Measurements from ENCODE around the gene MROH7. TPM values are rescaled to one million over a fixed set of nuclear protein-coding genes. Genes with fewer than 3 reads are reported as not detected.

MROH7 gene
- total RNA-seq, 1 experiment from 2014 or later = 0.13 TPM

- DNase-seq (ENCODE audit: low spot score) (peak; percentile 0), ATAC-seq (peak; percentile 25)
- no peak overlapping the region for H3K4me3 Mint-ChIP-seq
- peaks cover 16% of the 10 kb centered on the region for H3K4me1 Mint-ChIP-seq
- ChIA-PET CTCF (interaction anchor here (1.2 kb wide), 1 partner anchor 193 kb away, joined by 3 read pairs; the partner anchor contains the start of gene TTC22), POLR2A (interaction anchor here (0.6 kb wide), 1 partner anchor 15 kb away, joined by 3 read pairs; no protein-coding TSS in a partner anchor)
- H3K27me3 Mint-ChIP-seq (ENCODE audit: low read depth) = no peaks in the 10 kb centered on the region
- H3K36me3 Mint-ChIP-seq = no peaks in the 10 kb centered on the region
- TF ChIP-seq FOXK1 (CRISPR knock-in tag; IDR thresholded peaks at IDR 0.05) = no peak
- no peak for TF ChIP-seq PRRX2 (CRISPR knock-in tag; IDR thresholded peaks at IDR 0.05)
- H3K27ac Mint-ChIP-seq = peak overlapping the region; percentile 47; the same call in 1 of the 2 replicates
- H3K9me3 Mint-ChIP-seq = no peaks in the 10 kb centered on the region
These were observed 33.6 kb upstream of the MROH7 start for GRCh38 chr1:54607821-54608565.

GRCh38 chr1:54608566-54609230 is 32.9 kb upstream of the MROH7 start:
- Mint-ChIP-seq H3K4me3 (no peak overlapping the region), H3K36me3 (no peaks in the 10 kb centered on the region), H3K27ac (peak overlapping the region; percentile 47; the same call in 1 of the 2 replicates), H3K4me1 (peaks cover 16% of the 10 kb centered on the region), H3K27me3 (ENCODE audit: low read depth) (no peaks in the 10 kb centered on the region), H3K9me3 (no peaks in the 10 kb centered on the region)
- DNase-seq (ENCODE audit: low spot score) = peak; percentile 5
- CTCF ChIA-PET = no interaction called here
- TF ChIP-seq CBFB (CRISPR knock-in tag; IDR thresholded peaks at IDR 0.05; ENCODE audit: low read depth) (no peak), ATF2 (CRISPR knock-in tag; IDR thresholded peaks at IDR 0.05; ENCODE audit: borderline replicate concordance, low read depth) (no peak), GTF2I (CRISPR knock-in tag; conservative IDR thresholded peaks at IDR 0.05) (no peak), ZNF396 (CRISPR knock-in tag; IDR thresholded peaks at IDR 0.05; ENCODE audit: borderline replicate concordance) (no peak), ZNF138 (CRISPR knock-in tag; conservative IDR thresholded peaks at IDR 0.05) (no peak), SP1 (CRISPR knock-in tag; conservative IDR thresholded peaks at IDR 0.05) (no peak), SMAD3 (CRISPR knock-in tag; IDR thresholded peaks at IDR 0.05; ENCODE audit: borderline replicate concordance) (no peak), ZNF263 (CRISPR knock-in tag; IDR thresholded peaks at IDR 0.05; ENCODE audit: low read depth) (no peak), JUN (CRISPR knock-in tag; IDR thresholded peaks at IDR 0.05) (no peak), ZSCAN18 (CRISPR knock-in tag; IDR thresholded peaks at IDR 0.05) (no peak), ATF6 (CRISPR knock-in tag; IDR thresholded peaks at IDR 0.05) (no peak), STAT6 (CRISPR knock-in tag; conservative IDR thresholded peaks at IDR 0.05; ENCODE audit: low read depth) (no peak), ZNF317 (CRISPR knock-in tag; IDR thresholded peaks at IDR 0.05; ENCODE audit: borderline replicate concordance, low read depth) (no peak), ELF4 (CRISPR knock-in tag; IDR thresholded peaks at IDR 0.05; ENCODE audit: low read depth) (no peak), FOXK1 (CRISPR knock-in tag; IDR thresholded peaks at IDR 0.05) (no peak), IRF2 (CRISPR knock-in tag; IDR thresholded peaks at IDR 0.05; ENCODE audit: borderline replicate concordance, low read depth) (no peak)
- no peak for ATAC-seq
- POLR2A ChIA-PET = interaction anchor here (0.6 kb wide), 1 partner anchor 14 kb away, joined by 3 read pairs; no protein-coding TSS in a partner anchor

All from WTC11 (cell line).